Cardiac fibroblast (primary cell): Measurements from ENCODE around the gene NALCN.
"Not testable (repeated sequence)": the region's sequence is repeated elsewhere in the genome, so short reads cannot be mapped to it uniquely, and the experiment has no call there.

ENCODE experiments used
- DNase-seq, 2 donors: peaks; one replicate each; pipeline versions ENCODE4 v3.0.0 to v3.0.0-alpha.2; 2010; ENCODE audit warnings: low read depth in 2 of 2
- H3K4me3 ChIP-seq, 2 donors: replicated peaks in 1 of 2; 1 replicate in 1 of 2; 2 replicates in 1 of 2; pipeline ENCODE4 v1.5.1; 2011; ENCODE audit warnings: low read depth in 2 of 2, low read length in 2 of 2, mild to moderate bottlenecking in 2 of 2, moderate library complexity in 1 of 2
- CTCF ChIP-seq: IDR thresholded peaks from one replicate; pipeline ENCODE4 v1.5.1; 2011; ENCODE audit warnings: low read depth, mild to moderate bottlenecking, low read length, inconsistent platforms

The NALCN gene

GRCh38 chr13:101331731-101332130, 84.6 kb downstream of the NALCN start:
- DNase-seq: no peak
- TF ChIP-seq CTCF: no peak
- no peak overlapping the region for H3K4me3 ChIP-seq

GRCh38 chr13:101327871-101328270, 88.4 kb downstream of the NALCN start:
- TF ChIP-seq CTCF: no peak
- H3K4me3 ChIP-seq: no peak overlapping the region
- DNase-seq: no peak

GRCh38 chr13:101326710-101327109, 89.6 kb downstream of the NALCN start:
- TF ChIP-seq CTCF: no peak
- no peak for DNase-seq
- H3K4me3 ChIP-seq: no peak overlapping the region

- no peak for TF ChIP-seq CTCF
- H3K4me3 ChIP-seq: no peak overlapping the region
- no peak for DNase-seq
Observed at GRCh38 chr13:101325423-101325822, 90.9 kb downstream of the NALCN start.

- DNase-seq: no peak
- no peak overlapping the region for H3K4me3 ChIP-seq
- TF ChIP-seq CTCF: no peak
Observed at GRCh38 chr13:101323601-101324000, 92.7 kb downstream of the NALCN start.

GRCh38 chr13:101317986-101318523, 98.3 kb downstream of the NALCN start:
- DNase-seq: no peak
- TF ChIP-seq CTCF: no peak
- H3K4me3 ChIP-seq: no peak overlapping the region

- H3K4me3 ChIP-seq, DNase-seq: not testable (repeated sequence)
Observed at GRCh38 chr13:101313479-101313878, 102.8 kb downstream of the NALCN start.
